HepG2 (cell line): ENCODE measurements around the gene ZBTB46. TPM values are rescaled to one million over a fixed set of nuclear protein-coding genes. Genes with fewer than 3 reads are reported as not detected.

ENCODE experiments used
- AHR ChIP-seq: IDR thresholded peaks from 2 replicates; pipeline ENCODE4 v1.6.1; 2018; ENCODE audit warnings: missing genetic modification reagents, missing compliant biosample characterization
- CEBPG ChIP-seq: IDR thresholded peaks from 2 replicates; pipeline ENCODE4 v1.6.1; 2016
- CHD4 ChIP-seq: fragments of 200-600 bp; sonication (generic); IDR thresholded peaks from 2 replicates; pipeline ENCODE4 v1.7.0; 2017; ENCODE audit warnings: mild to moderate bottlenecking, low read length, borderline replicate concordance
- DMAP1 ChIP-seq: IDR thresholded peaks from 2 replicates; pipeline ENCODE4 v1.6.1; 2016
- HNRNPLL ChIP-seq: fragments of 200-400 bp; formaldehyde crosslinking; IDR thresholded peaks from 2 replicates; pipeline ENCODE4 v1.6.1; 2017; ENCODE audit warnings: mild to moderate bottlenecking, low read depth, low read length; ENCODE audit not compliant: poor library complexity, severe bottlenecking
- IRF2 ChIP-seq: IDR thresholded peaks from 2 replicates; pipeline ENCODE4 v1.6.1; 2018; ENCODE audit warnings: missing genetic modification reagents, missing compliant biosample characterization
- REST ChIP-seq, 2 experiments: IDR thresholded peaks; 2 replicates each; pipeline ENCODE4 v1.6.1; 2011 to 2012; ENCODE audit warnings: low read length in 2 of 2, borderline replicate concordance in 1 of 2, low read depth in 1 of 2, mild to moderate bottlenecking in 1 of 2, moderate library complexity in 1 of 2
- SNRNP70 ChIP-seq: fragments of 200-400 bp; formaldehyde crosslinking; IDR thresholded peaks from 2 replicates; pipeline ENCODE4 v1.6.1; 2017; ENCODE audit warnings: mild to moderate bottlenecking, low read depth, low read length, moderate library complexity
- SOX13 ChIP-seq, 3 experiments: fragments of 450-650 bp in 1 of 3; sonication (generic) in 1 of 3; formaldehyde crosslinking in 1 of 3; IDR thresholded peaks in 2 of 3; conservative IDR thresholded peaks in 1 of 3; 2 replicates each; pipeline versions ENCODE4 v1.5.0 to v1.6.1; 2016 to 2020; ENCODE audit warnings: antibody characterized with exemption in 1 of 3, mild to moderate bottlenecking in 1 of 3, missing compliant biosample characterization in 1 of 3, missing genetic modification reagents in 1 of 3, moderate library complexity in 1 of 3
- ZFP62 ChIP-seq: sonication (generic); formaldehyde crosslinking; IDR thresholded peaks from 2 replicates; pipeline ENCODE4 v1.4.0; 2020; ENCODE audit warnings: missing genetic modification reagents
- ZMYM3 ChIP-seq: sonication (generic); formaldehyde crosslinking; IDR thresholded peaks from 2 replicates; pipeline ENCODE4 v1.5.1; 2020; ENCODE audit warnings: mild to moderate bottlenecking, missing genetic modification reagents
- ZNF382 ChIP-seq: sonication (generic); formaldehyde crosslinking; IDR thresholded peaks from 2 replicates; pipeline ENCODE4 v1.5.0; 2020; ENCODE audit warnings: missing genetic modification reagents, mild to moderate bottlenecking, borderline replicate concordance
- ZNF567 ChIP-seq: sonication (generic); formaldehyde crosslinking; IDR thresholded peaks from 2 replicates; pipeline ENCODE4 v1.8.1; 2023; ENCODE audit warnings: mild to moderate bottlenecking, missing genetic modification reagents, borderline replicate concordance
- ZNF678 ChIP-seq: sonication (generic); formaldehyde crosslinking; IDR thresholded peaks from 2 replicates; pipeline ENCODE4 v1.4.0; 2020; ENCODE audit warnings: mild to moderate bottlenecking, missing genetic modification reagents
- ZSCAN21 ChIP-seq: sonication (generic); formaldehyde crosslinking; IDR thresholded peaks from 2 replicates; pipeline ENCODE4 v1.8.0; 2022; ENCODE audit warnings: mild to moderate bottlenecking, missing genetic modification reagents, moderate library complexity, borderline replicate concordance
- polyA plus RNA-seq, 8 experiments: library from polyadenylated mRNA; depleted of rRNA in 3 of 8; stranded (reverse) in 7 of 8; unstranded in 1 of 8; fragments of >200 nt; fragmentation: Illumina TruSeq in 4 of 8; extraction: Trizol in 4 of 8; gene quantifications; 2 replicates each; pipeline versions ENCODE4 v1.2.1 to v1.2.3, GENCODE V29; 2011 to 2016; ENCODE audit warnings: low read depth in 4 of 8, missing spikeins in 1 of 8, mixed read lengths in 1 of 8; ENCODE audit not compliant: insufficient read depth in 1 of 8
- total RNA-seq, 5 experiments: library from RNA; depleted of rRNA; stranded (reverse); fragments of >200 nt; fragmentation: Illumina TruSeq; extraction: Trizol; gene quantifications; 2 replicates each; pipeline ENCODE4 v1.2.3, GENCODE V29; 2016; ENCODE audit warnings: low read depth in 1 of 5
- TF ChIP-seq, protein P1 (sequence below): sonication (generic); formaldehyde crosslinking; IDR thresholded peaks from 2 replicates; pipeline ENCODE4 v1.4.0; 2020; ENCODE audit warnings: missing genetic modification reagents
- TF ChIP-seq, protein P2 (sequence below): sonication (generic); formaldehyde crosslinking; IDR thresholded peaks from 2 replicates; pipeline ENCODE4 v1.9.0; 2021; ENCODE audit warnings: missing genetic modification reagents, mild to moderate bottlenecking, borderline replicate concordance
- TF ChIP-seq, protein P3 (sequence below): sonication (generic); formaldehyde crosslinking; IDR thresholded peaks from 2 replicates; pipeline ENCODE4 v1.4.0; 2020; ENCODE audit warnings: low read depth, mild to moderate bottlenecking, missing genetic modification reagents

The ZBTB46 gene
- total and polyA plus RNA-seq, 2 of the 13 experiments (the other 11 are each of a cell fraction or from before 2014, with no cell fraction given), result 1.6 to 13.5 TPM

DNA sequence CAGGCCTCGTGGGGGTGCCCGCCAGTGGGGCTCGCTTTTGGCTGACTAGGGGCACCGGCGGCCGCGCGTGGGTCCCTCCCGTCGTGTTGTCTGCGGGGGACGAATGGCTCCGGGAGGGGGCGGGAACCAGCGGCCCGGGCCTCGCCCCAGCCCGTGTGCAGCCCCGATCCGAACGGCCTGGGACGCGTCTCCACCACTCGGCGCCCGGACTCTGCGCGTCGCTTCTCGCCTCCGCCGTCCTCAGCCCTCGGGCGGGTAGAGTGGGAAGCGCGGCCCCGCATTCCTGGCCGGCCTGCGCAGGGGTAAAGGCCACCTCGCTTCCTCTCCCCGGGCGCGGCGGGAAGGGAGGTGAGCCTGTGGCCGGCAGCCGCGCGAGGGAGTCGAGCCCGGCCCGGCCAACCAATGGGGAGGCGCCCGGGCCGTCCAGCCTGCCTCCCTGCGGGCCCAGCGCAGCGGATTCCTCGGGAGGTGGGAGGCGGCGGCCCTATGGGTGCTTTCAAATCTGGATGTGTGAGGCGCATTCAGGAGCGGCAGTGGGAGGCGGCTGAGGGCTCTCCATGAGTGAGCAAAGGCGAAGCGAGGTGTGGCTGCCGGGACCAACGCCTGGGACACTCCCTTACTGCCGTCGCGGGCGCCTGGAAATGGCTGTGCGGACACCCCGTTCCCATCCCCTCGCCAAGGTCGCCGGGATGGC lies 1.1 kb upstream of the ZBTB46 start (continued):
- TF ChIP-seq, protein P1, sequence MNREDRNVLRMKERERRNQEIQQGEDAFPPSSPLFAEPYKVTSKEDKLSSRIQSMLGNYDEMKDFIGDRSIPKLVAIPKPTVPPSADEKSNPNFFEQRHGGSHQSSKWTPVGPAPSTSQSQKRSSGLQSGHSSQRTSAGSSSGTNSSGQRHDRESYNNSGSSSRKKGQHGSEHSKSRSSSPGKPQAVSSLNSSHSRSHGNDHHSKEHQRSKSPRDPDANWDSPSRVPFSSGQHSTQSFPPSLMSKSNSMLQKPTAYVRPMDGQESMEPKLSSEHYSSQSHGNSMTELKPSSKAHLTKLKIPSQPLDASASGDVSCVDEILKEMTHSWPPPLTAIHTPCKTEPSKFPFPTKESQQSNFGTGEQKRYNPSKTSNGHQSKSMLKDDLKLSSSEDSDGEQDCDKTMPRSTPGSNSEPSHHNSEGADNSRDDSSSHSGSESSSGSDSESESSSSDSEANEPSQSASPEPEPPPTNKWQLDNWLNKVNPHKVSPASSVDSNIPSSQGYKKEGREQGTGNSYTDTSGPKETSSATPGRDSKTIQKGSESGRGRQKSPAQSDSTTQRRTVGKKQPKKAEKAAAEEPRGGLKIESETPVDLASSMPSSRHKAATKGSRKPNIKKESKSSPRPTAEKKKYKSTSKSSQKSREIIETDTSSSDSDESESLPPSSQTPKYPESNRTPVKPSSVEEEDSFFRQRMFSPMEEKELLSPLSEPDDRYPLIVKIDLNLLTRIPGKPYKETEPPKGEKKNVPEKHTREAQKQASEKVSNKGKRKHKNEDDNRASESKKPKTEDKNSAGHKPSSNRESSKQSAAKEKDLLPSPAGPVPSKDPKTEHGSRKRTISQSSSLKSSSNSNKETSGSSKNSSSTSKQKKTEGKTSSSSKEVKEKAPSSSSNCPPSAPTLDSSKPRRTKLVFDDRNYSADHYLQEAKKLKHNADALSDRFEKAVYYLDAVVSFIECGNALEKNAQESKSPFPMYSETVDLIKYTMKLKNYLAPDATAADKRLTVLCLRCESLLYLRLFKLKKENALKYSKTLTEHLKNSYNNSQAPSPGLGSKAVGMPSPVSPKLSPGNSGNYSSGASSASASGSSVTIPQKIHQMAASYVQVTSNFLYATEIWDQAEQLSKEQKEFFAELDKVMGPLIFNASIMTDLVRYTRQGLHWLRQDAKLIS (CRISPR knock-in tag), result no peak
- no peak for TF ChIP-seq CHD4
- TF ChIP-seq ZNF567 (CRISPR knock-in tag), result peak; percentile 45; the same call in 1 of the 2 replicates
- TF ChIP-seq AHR (CRISPR knock-in tag), result no peak
- no peak for TF ChIP-seq CEBPG (CRISPR knock-in tag)
- TF ChIP-seq, protein P2, sequence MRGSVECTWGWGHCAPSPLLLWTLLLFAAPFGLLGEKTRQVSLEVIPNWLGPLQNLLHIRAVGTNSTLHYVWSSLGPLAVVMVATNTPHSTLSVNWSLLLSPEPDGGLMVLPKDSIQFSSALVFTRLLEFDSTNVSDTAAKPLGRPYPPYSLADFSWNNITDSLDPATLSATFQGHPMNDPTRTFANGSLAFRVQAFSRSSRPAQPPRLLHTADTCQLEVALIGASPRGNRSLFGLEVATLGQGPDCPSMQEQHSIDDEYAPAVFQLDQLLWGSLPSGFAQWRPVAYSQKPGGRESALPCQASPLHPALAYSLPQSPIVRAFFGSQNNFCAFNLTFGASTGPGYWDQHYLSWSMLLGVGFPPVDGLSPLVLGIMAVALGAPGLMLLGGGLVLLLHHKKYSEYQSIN (CRISPR knock-in tag), result no peak
- 0 out of 2 replicates have a peak, but pooled peaks have one; percentile 20 for TF ChIP-seq DMAP1 (CRISPR knock-in tag)
- no peak for TF ChIP-seq SNRNP70
- TF ChIP-seq, protein P3, sequence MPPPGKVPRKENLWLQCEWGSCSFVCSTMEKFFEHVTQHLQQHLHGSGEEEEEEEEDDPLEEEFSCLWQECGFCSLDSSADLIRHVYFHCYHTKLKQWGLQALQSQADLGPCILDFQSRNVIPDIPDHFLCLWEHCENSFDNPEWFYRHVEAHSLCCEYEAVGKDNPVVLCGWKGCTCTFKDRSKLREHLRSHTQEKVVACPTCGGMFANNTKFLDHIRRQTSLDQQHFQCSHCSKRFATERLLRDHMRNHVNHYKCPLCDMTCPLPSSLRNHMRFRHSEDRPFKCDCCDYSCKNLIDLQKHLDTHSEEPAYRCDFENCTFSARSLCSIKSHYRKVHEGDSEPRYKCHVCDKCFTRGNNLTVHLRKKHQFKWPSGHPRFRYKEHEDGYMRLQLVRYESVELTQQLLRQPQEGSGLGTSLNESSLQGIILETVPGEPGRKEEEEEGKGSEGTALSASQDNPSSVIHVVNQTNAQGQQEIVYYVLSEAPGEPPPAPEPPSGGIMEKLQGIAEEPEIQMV (CRISPR knock-in tag), result peak; percentile 51; the same call in 1 of the 2 replicates
- TF ChIP-seq IRF2, result no peak; the same call in 1 of the 2 replicates
- TF ChIP-seq ZFP62 (CRISPR knock-in tag), result no peak
- no peak for TF ChIP-seq ZNF382 (CRISPR knock-in tag)
- peak; percentile 62 for TF ChIP-seq ZSCAN21 (CRISPR knock-in tag)
- no peak for TF ChIP-seq REST (IDR thresholded peaks at IDR 0.05; ENCODE audit: borderline replicate concordance in 1 of 2, low read depth in 1 of 2, low read length in 2 of 2)
- peak; percentile 77 for TF ChIP-seq HNRNPLL
- no peak for TF ChIP-seq SOX13 (IDR thresholded peaks at IDR 0.05)
- no peak for TF ChIP-seq SOX13 (CRISPR knock-in tag; conservative IDR thresholded peaks at IDR 0.05 in 1 of 2, IDR thresholded peaks at IDR 0.05 in 1 of 2)
- peak; percentile 44; the same call in 1 of the 2 replicates for TF ChIP-seq ZMYM3 (CRISPR knock-in tag)
- TF ChIP-seq ZNF678 (CRISPR knock-in tag), result peak; percentile 57; the same call in 1 of the 2 replicates
